NCI-H1694 treated with DMSO at 0.1 percent for 48 hours (cell line): ENCODE results near the gene PRDM11.
"Not testable (repeated sequence)": the region's sequence is repeated elsewhere in the genome, so short reads cannot be mapped to it uniquely, and the experiment has no call there.

Experiments used
- DNase-seq: peaks from one replicate; lab custom pipeline; 2025; lab: John Stamatoyannopoulos, UW

The PRDM11 gene

DNA sequence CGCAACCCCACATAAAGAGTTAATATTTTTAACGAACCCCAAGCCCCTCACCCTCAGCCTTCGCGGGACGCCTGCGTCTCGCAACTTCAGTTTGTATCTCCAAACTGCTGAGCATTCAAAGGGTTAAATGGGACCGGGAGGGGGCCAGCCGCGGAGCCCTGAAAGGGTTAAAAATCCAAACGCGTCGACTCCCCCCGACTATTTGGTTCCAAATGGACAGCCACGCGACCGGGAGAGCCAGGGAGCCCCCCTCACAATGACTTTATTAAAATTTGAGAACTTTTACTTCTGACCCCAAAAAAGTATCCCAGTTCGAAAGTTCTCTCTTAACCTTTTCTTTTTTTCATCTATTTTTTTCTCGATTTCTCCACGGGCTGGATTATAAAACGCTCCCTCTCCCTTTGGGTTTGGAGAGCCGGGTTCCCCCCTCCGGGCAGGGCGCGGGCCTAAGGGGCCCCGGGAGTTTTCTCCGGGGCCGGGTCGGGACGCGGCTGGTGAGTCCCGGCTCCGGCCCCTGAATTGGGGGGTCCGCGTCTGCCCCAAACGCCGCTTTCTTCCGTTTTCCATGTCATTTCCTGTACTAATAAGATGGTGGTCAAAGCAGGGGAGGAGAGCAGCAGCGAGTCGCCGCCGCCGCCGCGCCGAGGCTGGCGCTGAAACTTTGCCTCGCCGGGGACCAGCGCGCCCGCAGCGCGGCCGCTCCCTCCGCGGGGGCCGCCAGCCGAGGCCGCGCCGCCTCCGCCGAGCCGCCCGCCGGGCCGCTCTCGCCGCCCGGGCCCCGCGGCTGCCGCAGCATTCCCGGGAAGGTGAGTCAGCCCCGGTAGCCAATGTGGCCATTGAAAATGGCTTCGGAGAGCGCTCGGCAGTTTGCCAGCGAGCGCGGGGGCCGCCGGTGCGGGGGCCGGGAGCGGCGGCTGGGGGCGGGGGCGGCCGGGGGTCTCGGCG, at the start of gene PRDM11:
Gene PRDM11 (plus strand): TSS at position 568 of the 945 bp plus-strand sequence. CDS start 35,128 bp downstream, outside the sequence.
- peak; percentile 25 for DNase-seq

DNA sequence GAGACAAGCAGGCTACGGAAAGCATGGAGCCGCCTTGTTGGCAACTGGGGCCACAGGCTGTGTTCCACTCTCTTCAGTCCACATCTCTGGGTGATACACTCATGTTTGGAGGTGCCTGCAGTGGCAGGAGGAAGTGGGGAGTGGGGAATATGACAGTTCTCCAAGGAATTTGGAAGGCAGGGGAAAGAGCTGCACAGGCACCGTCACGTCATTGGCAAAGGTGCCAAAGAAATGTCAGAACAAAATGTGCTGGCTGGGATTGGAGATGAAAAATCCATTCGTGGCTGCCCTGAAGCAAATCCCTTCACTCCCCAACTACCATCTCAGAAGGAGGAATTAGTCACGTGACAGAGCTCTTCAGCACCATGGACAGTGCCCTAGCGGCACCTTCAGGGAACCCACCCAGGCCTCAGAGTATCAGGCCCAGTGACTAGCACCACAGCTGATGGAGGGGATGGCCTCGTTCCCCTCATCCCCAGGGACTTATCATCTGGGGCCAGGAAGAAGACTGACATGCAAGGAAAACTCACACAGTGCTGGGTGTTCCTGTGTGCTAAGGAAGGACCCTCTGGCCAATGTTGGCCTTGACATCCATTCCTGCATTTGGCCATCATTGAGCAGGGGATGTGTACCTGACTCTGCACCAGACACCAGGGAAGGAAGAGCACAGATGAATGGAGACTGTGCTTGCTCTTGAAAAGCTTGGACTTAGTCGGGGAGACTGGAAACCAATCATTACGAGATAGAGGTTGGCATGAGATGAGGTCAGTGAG, 48.5 kb upstream of the PRDM11 start:
- no peak for DNase-seq

GRCh38 chr11:45098929-45099328, 47.5 kb upstream of the PRDM11 start:
- no peak for DNase-seq

GRCh38 chr11:45100339-45100738, 46.1 kb upstream of the PRDM11 start:
- DNase-seq = peak; percentile 94

DNA sequence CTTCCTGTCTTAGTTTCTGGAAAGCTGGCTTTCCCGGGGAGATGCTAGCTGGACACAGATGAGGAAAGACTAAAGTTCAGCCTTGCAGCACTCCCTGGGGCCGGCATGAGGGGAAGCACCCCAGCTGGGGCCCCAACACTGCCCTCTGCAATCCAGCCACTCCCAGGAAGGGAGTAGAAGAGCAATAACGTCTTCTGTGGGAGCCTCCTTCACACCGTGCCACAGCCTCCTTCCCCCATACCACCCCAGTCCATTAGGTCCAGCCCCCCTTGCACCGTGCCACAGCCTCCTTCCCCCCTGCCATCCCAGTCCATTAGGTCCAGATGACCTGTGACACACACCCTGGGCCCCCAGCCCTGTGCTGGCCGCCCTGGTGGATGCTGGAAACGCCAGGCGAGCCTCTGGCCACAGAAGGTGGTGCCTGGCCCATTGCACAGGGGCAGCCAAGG, 44.1 kb upstream of the PRDM11 start:
- no peak for DNase-seq

GRCh38 chr11:45102810-45103621, 43.4 kb upstream of the PRDM11 start:
- peak; percentile 67 for DNase-seq

DNA sequence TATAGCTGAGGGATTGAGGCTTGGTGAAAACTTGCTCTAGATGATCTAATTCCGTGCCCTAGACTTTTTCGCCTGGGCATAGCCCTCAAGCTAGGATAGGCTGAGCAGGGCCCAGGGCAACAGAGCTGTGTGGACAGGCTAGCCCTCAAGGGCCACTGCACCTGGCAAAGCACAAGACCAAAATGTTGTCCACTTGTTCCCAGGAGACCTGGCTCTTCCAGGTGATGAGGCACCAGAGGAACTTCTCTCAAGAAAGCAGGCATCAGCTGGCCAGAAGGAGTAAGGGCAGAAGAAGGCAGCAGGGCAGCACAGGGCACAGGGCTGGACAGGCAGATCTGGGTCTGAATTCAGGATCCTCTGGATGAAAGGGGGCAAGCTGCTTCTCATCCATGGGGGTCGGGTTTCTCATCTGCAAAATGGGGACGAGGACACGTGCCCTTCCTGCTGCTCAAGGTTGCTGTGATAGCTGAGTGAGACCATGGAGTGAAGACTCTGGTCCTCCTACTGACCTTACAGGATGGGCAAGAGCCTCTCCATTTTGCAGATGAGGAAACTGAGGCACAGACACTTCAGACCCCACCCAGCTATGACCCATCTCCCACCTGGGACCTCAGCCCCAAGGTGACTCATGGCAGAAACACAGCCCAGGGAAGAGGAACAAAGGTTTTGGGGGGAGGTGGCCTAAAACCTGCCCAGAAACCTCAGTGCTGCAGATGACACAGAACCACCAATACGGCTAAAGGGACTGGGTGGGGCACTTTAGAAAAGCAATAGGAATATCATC, 42.2 kb upstream of the PRDM11 start:
- DNase-seq = no peak

DNA sequence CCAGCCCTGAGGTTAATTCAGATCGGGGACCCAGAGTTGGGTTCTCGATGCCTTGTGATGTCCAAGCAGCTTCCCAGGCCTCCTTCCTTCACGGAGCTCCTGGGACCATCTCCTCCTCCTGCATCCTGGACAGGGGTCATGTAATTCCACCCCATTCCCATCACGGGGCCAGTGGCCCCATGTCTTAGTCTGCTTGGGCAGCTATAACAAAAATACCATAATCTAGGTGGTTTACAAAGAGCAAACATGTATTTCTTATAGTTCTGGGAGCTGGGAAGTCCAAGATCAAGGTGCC, 41.7 kb upstream of the PRDM11 start:
- DNase-seq = no peak

DNA sequence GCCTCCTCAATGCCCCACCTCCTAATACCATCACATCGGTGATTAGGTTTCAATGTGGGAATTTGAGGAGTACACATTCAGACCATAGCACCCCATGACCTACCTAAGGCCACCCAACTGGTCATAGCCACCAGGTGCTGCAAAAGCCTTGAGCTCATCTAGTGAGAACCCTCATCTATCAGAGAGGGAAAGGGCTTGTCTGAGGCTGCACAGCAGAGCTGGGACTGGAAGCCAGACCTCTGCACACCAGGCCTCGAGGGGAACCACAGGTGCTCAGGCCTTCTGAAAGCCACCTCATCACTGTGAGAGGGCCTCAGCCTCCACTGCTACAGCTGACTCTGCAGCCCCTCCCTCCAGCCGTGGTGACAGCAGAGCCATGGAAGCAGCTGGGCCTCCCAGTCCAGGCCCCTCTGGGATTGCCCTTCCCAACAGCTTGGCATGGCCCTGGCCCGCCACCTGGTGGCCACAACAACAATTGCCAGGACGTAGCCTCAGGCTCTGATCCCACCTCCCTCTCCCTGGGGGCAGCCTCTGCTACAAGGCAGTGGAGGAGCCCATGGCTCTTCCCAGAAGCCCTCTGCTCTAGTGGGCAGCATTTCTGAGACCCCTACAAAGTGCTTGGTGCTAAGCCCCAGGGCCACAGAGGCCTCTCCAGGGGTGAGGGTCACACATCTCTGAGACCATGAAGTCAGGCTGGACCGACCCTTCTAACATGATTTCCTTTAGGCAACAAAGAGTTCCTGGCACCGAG, 41.0 kb upstream of the PRDM11 start:
- peak; percentile 86 for DNase-seq

DNA sequence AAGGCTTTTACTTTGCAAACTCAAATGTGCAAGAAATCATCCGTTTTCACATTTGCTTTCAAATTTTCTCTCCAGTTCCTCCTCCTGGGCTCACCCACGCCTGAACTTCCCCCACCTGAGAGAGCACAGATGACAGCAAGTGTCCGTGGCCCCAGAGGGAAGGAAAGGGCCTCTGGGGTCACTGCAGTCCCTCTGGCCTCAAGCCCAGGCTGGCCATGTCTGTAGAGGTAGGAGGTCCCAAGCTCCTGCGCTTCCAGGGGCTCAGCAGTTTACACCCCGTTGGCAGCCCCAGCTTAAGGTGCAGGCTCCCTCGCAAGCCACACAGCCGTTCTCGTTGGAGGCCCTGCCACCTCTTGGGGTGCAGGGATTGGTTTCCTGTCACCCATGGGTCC, 40.5 kb upstream of the PRDM11 start:
- DNase-seq = no peak

DNA sequence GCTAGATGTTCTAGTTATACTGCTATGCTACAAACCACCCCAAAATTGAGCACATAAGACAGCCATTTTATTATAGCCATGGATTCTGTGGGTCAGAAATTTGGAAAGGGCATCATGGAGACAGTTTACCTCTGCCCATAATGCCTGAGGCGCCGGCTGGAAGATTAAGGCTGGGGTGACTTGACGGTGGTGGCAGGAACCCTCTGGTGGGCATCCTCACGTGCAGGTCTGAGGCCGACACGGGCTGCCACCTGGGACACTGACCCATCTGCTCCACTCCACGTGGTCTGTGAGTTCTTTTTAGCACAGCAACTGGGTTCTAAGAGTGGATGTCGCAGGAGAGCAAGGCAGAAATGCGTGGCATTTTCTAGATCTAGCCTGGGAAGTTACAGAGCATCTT, 40.0 kb upstream of the PRDM11 start:
- no peak for DNase-seq

- DNase-seq = no peak
These were observed 39.4 kb upstream of the PRDM11 start for GRCh38 chr11:45107029-45107428.

GRCh38 chr11:45108070-45109064, 38.1 kb upstream of the PRDM11 start:
- DNase-seq = no peak

GRCh38 chr11:45109400-45109799, 37.0 kb upstream of the PRDM11 start:
- DNase-seq = no peak

GRCh38 chr11:45110562-45110961, 35.9 kb upstream of the PRDM11 start:
- DNase-seq = peak; percentile 70

DNA sequence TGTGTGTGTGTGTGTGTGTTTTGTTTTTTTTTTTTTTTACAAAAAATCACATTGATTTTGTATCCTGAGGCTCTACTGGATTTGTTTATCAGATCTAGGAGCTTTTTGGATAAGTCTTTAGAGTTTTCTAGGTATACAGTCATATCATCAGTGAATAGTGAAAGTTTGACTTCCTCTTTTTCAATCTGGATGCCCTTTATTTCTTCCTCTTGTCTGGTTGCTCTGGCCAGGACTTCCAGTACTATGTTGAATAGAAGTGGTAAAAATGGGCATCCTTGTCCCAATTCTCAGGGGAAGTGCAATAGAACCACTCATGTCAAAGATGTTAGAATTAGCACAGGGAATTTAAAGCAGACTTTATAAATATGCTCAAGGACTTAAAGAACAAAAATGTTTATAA, 32.6 kb upstream of the PRDM11 start:
- DNase-seq = no peak

DNA sequence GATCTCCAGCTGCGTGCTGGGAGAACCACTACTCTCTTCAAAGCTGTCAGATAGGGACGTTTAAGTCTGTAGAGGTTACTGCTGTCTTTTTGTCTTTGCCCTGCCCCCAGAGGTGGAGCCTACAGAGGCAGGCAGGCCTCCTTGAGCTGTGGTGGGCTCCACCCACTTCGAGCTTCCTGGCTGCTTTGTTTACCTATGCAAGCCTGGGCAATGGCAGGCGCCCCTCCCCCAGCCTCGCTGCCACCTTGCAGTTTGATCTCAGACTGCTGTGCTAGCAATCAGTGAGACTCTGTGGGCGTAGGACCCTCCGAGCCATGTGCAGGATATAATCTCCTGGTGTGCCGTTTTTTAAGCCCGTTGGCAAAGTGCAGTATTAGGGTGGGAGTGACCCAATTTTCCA, 18.6 kb upstream of the PRDM11 start:
- not testable (repeated sequence) for DNase-seq

GRCh38 chr11:45133878-45134277, 12.6 kb upstream of the PRDM11 start:
- DNase-seq = no peak

DNA sequence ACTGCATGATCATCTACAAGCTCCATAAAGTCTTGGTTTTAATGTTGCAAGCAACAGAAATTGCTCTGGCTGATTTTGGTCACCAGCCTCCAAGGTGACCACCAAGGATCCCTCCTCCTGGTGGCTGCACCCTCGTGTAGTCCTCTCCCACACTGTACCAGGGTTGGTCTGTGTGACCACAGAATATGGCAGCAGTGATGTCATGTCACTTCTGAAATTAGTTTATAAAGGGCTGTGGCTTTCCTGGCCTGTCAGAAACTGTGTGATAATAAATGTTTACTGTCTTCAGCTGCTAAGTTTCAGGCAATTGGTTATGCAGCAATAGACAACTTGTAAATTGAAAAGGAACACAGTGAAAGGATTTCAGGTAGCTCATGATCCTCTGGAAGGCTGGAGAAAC, 5.3 kb upstream of the PRDM11 start:
- DNase-seq = no peak

GRCh38 chr11:45141631-45142030, 4.8 kb upstream of the PRDM11 start:
- DNase-seq = no peak
